GM18867 (cell line): ENCODE measurements around the gene SLC17A2.

Experiments
- ATAC-seq: cut with Tn5 transposase; IDR thresholded peaks from one replicate; pipeline ENCODE4 v1.9.1; 2021; ENCODE audit warnings: mild to moderate bottlenecking, moderate library complexity; ENCODE audit not compliant: unreplicated experiment

SLC17A2 gene, protein sequence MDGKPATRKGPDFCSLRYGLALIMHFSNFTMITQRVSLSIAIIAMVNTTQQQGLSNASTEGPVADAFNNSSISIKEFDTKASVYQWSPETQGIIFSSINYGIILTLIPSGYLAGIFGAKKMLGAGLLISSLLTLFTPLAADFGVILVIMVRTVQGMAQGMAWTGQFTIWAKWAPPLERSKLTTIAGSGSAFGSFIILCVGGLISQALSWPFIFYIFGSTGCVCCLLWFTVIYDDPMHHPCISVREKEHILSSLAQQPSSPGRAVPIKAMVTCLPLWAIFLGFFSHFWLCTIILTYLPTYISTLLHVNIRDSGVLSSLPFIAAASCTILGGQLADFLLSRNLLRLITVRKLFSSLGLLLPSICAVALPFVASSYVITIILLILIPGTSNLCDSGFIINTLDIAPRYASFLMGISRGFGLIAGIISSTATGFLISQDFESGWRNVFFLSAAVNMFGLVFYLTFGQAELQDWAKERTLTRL

DNA sequence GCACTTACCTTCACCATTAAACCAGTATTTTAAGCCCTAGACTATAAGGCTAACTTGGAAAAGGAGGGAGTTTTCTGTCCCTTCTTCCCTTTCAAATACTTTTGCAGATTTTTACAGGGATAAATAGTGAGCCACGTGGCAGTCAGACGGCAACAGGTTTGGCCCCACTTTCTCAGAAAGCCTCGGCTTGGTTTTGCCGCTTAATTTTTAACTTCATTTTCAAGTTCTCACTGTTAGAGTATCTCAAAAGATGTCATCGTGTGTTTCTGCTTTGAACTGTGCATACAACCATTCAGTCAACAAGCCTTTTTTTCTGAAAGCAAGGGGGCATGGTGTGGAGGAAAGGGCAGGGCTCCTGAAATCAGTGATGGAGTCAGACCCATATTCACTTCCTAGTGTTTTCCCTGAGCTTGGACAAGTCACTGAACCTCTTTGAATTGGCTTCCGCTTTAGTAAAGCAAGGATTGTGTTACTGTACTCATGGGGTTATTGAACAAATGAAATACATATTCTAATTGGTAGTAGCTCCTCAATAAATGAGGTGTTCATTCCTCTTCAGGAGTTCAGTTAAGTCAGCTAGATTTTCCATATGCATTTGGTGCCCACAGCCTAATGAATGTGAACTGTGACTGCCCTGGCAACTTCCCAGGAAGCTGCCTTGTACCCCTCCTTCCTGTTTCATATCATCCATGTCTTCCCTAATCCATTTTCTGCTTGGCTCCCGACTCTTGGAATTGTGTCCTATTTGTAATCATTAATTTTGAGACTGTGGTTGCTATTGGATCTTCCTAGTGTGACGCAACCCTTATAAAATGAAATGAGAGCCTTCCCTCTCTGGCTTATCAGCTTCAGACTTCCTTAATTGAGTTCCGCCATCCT lies at the start of gene SLC17A2:
SLC17A2 (minus strand) TSS at position 160 of the 879 bp plus-strand sequence. CDS start 4,895 bp downstream, outside the sequence.
- no peak for ATAC-seq

GRCh38 chr6:25975923-25976560 lies 45.6 kb upstream of the SLC17A2 start:
- no peak for ATAC-seq

DNA sequence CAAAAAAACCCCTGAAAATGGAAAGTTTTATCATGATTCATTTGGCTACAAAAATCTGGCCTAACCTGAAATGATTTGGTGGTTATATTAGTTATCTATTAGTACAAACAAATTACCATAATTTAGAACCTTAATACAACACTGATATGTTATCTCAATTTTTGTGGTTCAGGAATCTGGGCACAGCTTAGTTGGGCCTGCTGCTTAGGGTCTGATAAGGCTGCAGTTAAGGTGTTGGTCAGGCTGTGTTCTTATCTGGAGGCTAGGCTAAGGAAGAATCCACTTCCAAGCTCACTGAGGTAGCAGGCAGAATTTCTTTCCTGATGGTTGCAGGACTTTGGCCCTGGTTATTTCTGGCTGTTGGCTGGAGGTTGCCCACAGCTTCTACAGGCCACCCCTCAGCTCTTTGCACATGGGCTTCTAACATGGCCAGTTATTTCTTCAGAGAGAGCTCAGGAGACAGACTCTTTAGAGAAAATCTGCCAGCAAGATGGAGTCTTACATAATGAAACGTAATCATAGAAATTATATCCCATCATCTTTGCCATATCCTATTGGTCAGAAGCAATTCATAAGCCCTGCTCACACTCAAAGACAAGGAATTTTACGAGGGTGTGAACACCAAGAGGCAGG lies 43.5 kb upstream of the SLC17A2 start:
- ATAC-seq = no peak

GRCh38 chr6:25972902-25973301 lies 42.4 kb upstream of the SLC17A2 start:
- ATAC-seq = no peak

GRCh38 chr6:25972128-25972527 lies 41.6 kb upstream of the SLC17A2 start:
- no peak for ATAC-seq

- no peak for ATAC-seq
Measured at GRCh38 chr6:25971187-25971821, 40.8 kb upstream of the SLC17A2 start.

- no peak for ATAC-seq
Measured at GRCh38 chr6:25968769-25969168, 38.3 kb upstream of the SLC17A2 start.

DNA sequence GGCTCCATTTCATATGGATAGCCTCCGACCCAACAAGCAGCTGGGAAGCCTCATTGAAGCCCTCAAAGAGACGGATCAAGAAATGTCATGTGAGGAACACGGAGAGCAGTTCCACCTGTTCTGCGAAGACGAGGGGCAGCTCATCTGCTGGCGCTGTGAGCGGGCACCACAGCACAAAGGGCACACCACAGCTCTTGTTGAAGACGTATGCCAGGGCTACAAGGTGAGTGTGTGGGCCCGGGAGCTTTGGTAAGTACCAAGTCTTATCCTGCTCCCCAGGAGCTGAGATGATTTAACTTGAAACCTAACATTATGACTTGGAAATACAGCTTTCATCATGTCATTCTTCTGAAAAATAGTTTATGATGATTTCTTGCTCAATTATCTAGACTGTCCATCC lies 36.2 kb upstream of the SLC17A2 start:
- no peak for ATAC-seq

DNA sequence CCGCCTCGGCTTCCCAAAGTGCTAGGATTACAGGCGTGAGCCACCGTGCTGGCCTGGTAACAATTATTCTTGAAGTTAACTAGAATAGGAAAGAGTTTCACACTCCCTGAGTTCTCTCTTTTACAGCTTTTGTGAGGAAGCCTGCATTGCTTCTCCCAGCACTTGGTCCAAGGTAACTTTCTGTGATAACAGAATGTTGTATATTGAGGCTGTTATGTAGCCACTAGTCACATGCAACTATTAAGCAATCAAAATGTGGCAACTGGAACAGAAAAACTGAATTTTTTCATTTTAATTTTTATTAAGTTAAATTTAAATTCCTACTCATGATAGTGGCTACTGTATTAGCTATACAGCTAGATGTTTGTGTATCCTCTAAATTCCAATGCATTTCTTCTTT lies 34.6 kb upstream of the SLC17A2 start:
- no peak for ATAC-seq

DNA sequence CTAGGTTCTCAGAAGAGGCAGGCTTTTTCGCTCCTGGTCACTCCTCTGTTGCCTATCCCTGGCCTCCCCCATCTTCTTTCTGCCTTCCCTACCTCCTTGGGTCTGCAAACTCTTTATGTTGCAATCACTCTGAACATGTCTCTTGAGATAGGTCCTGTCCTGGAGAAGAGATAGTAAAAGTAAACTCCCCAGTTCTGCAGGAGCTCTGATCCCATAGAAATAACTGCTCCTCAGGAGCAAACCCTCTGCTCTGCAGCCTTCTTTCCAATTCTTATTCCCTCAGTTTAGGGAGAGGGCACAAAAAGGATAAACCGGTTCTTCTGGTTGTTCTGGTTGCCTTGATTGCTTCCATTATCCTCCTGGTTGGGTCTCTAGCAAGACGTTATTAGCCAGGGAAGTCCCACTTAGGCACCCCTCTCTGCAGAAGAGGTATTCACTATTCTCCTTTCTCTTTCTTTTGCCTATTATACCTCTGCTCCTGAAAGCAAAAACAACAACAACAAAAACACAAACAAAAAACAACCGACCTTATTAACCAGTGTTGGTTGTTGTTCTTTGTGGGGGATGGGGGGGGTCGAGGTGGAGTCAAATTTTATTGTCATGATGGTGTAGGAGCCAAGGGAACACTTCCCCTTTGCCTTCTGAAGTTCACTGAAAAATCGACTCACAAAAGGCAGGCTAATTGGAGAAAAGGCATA lies 33.1 kb upstream of the SLC17A2 start:
- ATAC-seq = no peak

GRCh38 chr6:25962149-25963127 lies 31.9 kb upstream of the SLC17A2 start, which contains the start of gene TRIM38:
TRIM38 (plus strand) TSS chr6:25962802; CDS start chr6:25966523, 3,721 bp downstream.
- peak; percentile 79 for ATAC-seq

- ATAC-seq = no peak
Measured at GRCh38 chr6:25961619-25962148, 31.2 kb upstream of the SLC17A2 start.

- no peak for ATAC-seq
Measured at GRCh38 chr6:25960734-25961133, 30.2 kb upstream of the SLC17A2 start.

GRCh38 chr6:25959890-25960536 lies 29.5 kb upstream of the SLC17A2 start:
- no peak for ATAC-seq

GRCh38 chr6:25958700-25959162 lies 28.2 kb upstream of the SLC17A2 start:
- ATAC-seq = no peak

DNA sequence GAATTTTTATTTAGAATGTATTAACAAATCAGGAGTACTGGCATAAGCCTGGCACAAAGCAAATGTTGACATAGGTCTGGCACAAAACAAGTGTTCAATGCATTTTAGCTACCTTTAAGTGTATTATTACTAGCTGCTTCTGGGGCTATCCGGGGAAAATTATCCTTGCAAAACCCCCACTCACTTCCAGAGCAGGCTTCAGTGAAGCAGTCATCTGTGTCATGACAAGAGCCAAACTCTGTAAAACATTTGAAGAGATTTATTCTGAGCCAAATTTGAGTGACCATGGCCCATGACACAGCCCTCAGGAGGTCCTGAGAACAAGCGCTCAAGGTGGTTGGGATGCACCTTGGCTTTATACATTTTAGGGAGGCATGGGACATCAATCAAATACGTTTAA lies 25.7 kb upstream of the SLC17A2 start:
- no peak for ATAC-seq

DNA sequence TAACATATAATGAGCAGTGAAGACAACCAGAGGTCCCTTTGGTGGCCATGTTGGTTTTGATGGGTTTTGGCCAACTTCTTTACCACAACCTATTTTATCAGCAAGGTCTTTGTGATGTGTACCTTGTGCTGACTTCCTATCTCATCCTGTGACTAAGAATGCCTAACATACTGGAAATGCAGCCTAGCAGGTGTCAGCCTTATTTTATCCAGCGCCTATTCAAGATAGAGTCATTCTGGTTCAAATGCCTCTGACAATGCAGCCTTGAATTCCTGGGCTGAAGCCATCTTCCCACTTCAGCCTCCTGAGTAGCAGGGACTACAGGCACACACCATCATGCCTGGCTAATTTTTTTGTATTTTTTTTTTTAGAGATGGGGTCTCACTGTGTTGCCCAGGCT lies 24.3 kb upstream of the SLC17A2 start:
- ATAC-seq = no peak

- no peak for ATAC-seq
Measured at GRCh38 chr6:25953733-25954132, 23.2 kb upstream of the SLC17A2 start.
